NCI-H1417 (cell line): Measurements from ENCODE around the gene SRSF3.
"Not testable (repeated sequence)": the region's sequence is repeated elsewhere in the genome, so short reads cannot be mapped to it uniquely, and the experiment has no call there.

Experiments
- DNase-seq, 3 experiments: peaks; one replicate each; lab custom pipeline; 2025; lab: John Stamatoyannopoulos, UW

The SRSF3 gene

DNA sequence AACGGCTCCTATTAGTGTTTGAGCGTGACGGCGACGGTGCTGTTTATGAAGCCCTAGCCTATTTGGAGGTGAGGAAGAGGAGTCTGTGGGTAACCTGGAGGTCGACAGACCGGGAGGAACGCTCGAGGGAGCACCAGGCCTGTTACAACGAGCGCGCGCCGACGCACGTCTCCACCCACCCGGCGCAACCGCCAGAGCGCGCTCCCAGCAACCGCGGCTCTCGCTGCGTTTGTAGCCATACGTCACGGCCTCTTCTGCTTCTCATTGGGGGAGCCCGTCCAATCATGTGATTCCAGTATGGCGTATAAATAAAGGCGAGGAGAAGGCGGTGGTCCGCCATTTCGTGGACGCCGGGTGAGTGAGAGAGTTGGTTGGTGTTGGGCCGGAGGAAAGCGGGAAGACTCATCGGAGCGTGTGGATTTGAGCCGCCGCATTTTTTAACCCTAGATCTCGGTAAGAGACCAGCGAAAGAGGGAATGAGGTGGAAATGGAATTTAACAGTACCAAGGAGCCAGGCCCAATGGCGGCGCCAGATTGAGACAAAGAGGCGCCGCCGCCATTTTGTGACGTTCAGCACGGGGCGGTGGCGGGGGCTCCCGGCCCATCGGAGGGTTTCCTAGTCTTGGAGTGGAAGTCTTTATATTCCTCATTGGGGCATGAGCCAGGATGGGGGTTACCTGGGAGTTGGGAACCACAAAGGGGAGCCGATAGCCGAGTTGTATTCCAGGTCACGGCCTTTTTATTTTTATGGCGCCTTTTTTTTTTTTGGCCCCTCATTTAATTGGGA lies at the start of gene SRSF3:
TSS of gene SRSF3 (plus strand) at position 334 of the 787 bp plus-strand sequence. CDS start 2,401 bp downstream, outside the sequence.
- peak; percentile 97 to 99 (median 98) for DNase-seq

DNA sequence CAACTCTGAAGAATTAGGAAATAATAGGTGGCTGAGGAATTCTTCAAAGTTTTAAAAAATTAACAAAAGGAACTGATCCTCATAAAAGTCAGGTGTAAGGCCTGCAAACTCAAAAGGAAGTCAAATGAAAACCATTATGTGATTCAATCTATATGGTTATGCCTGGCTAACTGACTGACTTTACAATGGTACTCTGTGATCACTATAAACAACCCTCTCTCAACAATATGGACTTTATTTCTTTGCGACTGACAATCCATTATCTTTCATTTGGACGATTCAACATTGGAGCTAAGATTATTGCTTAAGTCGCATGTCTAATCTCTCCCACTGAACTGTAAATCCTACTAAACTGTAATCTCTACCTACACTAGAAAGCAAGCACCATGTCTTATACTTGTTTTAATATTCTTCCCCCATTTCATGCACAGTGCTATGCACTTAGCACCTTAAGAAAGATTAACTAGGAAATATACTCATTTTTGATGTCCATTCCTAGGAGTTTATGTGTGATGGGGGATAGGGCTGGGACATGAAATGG lies 48.3 kb upstream of the SRSF3 start:
- no peak for DNase-seq

DNA sequence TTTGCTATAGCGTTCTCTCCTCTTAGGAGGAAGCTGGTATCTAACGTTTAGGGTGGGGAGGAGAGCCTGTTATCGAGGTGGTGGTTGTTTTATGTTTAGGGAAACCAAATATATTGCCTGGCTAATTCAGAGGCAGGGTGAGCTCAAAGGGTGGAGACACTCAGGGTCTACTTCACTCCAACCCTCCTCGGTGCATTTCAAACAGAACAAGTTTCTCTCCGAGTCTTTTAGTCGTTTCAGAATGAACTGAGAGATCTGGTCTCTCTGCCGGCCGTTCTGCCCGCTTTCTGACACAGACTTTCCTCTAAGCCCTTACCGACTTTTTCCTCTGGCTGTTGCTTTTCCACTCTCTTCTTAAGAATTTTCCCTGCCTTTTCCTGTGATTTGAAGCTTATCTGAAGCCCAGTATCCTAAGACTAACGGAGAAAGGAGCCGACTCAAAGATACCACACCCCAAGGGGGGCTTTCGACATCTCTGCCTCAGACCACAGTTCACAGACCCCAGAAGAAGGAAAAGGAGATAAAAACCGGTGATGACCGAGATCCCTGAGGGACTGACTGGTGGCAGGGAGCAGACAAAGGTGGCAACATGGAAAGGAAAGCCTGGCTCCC lies 47.7 kb upstream of the SRSF3 start:
- DNase-seq, result peak in 2 of 3 experiments; percentile 52 to 66

DNA sequence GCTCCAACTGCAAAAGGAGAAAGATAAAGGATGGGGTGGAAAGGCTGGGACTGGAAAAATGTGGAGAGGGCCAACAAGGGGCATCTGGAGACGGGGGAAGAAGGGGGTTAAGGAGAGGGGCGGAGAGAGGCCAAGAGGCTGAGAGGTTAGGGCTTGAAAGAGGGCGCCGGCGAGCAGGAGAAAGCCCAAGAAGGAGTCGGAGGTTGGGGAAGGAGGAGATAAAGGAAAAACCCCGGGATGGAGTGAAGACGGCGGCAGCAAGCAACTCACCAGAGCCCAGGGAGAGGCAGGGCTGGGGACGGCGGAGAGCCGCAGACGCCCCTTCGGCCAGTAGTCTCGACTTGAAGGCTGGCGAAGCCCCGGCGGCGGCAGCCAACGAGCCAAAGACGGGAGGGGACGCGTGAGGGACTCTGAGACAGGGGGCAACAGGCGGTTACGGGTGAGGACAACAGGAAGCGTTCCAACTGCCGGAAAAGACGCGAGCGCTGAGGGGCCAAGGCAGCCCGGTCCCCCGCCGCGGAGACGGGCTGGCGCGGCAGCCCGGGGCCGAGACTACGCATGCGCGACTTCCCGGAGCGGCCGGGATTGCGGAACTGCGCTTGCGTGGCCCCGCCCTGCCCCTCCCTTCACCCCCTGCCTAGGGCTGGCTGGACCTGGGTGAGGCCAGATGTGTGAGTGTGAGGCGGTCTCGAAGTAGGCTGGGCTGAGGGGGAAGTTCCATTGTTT lies 47.1 kb upstream of the SRSF3 start, which contains the start of gene STK38:
TSS of gene STK38 (minus strand) at position 560 of the 726 bp plus-strand sequence. CDS start 7,277 bp downstream, outside the sequence.
- DNase-seq, result peak; percentile 84 to 94 (median 91)

DNA sequence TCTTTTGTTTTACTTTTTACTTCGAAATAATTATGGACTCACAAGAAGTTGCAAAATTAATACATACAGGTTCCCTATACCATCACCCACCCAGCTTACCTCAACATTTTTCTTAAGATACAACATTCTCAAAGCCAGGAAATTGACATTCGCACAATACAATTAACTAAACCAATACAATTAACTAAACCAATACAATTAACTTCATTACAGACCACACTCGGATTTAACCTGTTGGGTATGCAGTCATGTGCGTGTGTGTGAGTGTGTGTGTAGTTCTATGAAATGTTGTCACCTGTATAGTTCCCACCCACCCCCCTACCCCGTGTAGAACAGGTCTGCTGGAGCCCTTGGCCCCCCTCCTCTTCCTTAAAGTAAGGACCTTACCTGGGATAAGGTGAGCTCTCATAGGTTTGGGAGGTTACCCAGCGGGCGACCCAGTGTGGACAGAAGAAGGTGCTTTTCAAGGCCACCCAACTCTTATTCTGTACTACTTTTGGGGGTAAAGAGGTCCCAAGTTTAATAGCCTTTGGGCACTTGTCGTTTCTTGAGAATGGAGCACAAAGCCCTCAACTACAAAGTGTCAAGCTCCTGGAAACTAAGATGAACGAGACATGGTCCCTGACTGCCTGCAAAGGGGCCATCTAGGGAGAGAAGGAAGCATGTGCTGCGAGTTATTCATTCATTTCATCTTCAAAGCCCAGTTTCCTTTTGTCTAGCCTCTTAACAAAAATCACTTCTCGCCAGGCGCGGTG lies 46.3 kb upstream of the SRSF3 start:
- no peak for DNase-seq

DNA sequence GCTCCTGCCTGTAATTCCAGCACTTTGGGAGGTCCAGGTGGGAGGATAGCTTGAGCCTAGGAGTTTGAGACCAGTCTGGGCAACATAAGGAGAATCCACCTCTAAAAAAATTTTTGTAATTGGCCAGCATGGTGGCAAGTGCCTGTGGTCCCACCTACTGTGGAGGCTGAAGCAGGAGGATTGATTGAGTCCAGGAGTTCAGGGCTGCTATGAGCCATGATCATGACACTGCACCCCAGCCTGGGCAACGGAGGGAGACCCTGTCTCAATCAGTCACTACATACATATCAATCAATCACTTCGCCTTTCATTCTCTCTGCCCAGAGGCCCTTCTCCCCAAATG lies 45.8 kb upstream of the SRSF3 start:
- DNase-seq, result no peak

DNA sequence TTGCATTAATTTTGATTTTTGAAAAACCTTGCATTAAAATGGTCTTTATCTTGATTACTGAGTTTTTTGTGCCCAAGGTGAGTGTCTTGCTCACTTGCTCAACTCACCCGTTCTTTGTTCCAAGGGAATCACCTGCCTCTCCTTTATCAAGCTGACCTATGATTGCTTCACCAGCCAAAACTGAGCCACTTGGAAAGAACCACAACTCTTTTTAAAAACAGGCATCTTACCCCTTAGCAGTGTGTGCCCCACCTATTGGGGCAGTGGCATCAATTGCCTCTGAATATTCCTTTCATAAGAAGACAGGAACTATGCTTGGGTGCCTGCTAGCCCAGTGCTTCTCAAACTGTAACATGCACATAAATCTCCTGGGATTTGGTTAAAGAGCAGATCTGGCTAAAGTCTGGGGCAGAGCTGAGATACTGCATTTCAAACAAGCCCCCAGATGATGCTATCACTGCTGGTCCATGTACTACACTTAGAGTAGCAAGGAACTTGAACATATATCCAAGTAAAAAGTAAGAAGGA lies 43.6 kb upstream of the SRSF3 start:
- no peak for DNase-seq

DNA sequence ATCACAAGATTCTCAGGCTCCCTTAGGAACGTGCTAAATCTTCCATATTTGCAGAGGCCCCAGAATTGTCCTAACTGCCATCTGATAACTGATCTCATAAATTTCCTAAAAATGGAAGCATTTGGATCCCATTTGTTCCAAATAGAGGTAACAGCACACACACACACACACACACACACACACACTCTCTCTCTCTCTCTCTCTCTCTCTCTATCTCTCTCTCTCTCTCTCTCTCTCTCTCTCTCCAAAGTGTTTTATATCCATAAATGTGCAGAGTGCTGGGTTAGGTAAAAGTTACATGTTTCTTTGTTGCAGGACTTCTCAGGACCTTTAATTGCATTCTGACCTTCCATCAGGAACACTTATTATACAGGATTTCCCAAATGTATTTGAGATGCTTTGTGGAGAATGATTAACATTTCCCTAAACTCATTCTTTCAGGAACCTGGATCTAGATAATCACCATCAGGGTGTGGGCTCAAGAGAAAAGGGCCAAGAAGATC lies 38.4 kb upstream of the SRSF3 start:
- no peak for DNase-seq

DNA sequence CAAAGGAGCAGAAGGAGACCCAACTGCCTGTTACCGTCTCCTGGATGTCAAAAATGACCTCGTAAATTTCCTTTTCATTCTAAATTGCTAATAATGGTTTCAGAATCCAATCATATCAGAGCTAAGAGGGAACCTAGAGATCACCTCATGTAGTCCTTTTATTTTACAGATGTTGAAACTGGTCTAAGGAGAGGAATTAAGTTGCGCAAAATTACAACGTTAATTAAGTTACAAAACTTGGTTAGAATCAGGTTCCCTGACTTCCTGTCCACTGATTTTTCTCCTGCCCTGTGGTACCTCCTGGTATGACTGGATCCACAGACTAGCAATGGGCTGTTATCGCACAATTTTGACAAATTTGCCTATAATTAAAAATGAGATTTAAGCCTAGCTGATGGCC lies 37.9 kb upstream of the SRSF3 start:
- DNase-seq, result no peak

DNA sequence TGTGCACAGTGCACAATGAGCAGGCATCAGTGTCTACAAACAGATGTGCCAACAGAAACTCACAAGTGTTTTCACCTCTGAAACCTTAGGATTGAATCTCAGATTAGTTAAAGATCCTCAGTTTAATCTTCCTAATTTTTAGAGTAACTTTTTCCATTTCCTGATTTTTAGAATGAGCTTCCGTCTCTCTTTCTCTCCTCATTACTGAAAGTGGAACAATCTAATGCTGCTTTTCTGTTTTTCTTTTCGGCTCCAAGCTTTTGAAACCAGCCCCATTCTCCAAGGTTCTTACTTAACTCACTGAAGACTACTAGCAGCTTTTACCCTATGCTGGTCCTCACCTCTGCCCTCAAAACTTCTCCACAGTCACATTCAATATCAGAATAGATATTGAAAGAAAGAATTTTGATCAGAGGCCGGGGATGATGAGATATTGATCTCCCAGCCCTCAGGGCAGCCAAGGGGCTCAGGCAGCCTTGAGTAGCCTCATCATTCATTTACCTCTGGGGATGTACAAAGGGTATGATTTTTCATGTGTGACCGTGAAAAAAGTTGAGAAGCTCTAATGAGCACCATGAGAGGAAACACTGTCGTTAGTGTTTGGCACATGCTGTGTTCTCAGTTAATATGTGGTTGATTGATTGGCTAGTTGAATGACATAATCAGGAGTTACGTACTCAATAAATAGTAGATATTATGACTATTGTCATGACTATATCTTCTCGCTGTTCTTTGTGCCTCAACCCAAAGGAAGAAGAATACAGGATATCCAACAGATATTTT lies 35.0 kb upstream of the SRSF3 start:
- peak in 1 of 3 experiments; percentile 16 for DNase-seq

DNA sequence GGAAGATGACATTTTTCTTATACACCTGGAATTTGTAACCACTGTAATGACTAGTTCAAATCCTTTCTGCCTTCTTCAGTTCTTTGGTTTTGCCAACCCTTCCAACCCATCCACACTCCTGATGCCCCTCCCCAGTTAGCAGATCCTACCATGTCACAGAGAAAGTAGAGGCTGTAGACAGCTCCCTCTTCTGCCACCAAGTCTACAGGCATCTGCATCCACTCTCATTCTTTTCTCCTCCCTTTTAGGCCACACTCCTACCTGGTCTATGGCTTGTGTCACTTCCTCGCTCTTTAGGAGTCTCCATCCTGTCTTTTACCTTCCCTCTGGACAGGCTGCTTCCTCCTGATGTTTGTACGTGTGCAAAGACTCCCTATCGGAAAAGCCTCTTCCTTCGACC lies 33.3 kb upstream of the SRSF3 start:
- DNase-seq, result no peak

DNA sequence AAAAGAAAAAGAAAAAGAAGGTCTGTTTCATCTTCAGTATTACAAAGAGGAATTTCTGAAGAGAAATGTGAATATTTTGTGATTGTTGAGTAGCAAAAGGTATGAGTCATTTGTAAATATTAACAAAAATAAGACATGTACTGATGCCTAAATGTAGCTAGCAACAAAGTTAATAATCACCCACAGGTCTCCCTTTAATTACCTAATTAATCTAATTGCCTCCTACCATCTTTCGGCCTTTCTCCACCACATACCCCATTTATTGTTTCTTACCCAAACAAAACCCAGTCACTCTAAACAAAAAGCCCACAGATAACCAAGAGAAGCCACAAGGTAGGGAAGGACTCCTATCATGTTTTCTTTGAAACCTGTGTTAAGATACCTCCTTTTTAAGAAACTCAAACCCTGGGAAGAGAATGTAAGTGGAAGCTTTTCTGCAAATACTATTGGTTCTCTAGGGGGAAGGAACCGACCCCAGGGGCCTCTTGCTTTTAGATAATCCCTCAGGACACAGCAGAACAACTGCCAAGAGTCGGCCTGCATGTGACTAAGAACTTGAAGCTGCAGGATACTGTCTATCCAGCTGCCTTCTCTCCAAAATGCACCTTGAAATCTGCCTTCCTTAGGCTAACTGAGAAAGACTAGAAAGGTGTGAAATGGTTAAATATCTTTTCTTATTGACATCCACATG lies 30.8 kb upstream of the SRSF3 start:
- DNase-seq, result peak in 1 of 3 experiments; percentile 15

DNA sequence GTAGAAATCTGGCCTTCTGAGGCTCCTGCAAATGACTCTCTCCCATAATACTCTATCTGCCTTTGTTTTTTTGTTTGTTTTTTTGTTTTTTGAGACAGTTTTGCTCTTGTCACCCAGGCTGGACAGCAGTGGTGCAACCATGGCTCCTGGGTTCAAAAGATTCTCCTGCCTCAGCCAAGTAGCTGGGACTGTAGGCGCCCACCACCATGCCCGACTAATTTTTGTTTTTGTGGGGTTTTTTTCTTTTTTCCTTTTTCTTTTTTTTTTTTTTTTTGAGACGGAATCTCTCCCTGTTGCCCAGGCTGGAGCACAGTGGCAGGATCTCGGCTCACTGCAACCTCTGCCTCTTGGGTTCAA lies 30.3 kb upstream of the SRSF3 start:
- no peak for DNase-seq

DNA sequence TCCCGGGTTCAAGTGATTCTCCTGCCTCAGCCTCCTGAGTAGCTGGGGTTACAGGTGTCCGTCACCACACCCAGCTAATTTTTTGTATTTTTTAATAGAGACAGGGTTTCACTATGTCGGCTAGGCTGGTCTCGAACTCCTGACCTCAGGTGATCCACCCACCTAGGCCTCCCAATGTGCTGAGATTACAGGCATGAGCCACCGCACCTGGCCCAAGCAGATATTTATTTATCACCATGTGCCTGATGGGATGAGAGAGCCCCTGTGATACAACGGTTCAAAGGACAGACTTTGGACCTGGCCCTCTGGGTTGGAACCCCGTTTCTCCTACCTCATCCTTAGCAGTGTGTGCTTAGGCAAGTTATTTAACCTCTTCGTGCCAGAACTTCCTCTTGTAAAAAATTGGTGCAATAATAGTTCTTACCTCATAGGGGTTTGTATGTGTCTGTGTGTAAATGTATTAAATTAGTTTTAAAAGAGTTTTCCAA lies 27.7 kb upstream of the SRSF3 start:
- DNase-seq, result no peak

DNA sequence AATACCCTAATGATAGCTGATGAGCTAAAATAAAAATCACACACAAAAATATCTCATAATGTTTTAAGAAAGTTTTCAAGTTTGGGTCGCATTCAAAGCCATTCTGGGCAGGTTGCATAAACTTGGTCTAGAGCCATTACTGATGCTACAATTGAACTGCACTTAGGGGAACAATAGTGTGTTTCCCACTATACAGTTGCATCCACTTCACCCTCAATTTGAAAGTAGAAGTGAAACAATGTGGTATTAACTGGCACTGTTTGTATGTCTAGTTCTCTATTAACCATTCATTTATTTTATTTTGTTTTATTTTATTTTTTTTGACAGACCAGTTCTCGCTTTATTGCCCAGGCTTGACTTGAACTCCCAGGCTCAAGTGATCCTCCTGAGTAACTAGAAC lies 23.9 kb upstream of the SRSF3 start:
- no peak for DNase-seq

DNA sequence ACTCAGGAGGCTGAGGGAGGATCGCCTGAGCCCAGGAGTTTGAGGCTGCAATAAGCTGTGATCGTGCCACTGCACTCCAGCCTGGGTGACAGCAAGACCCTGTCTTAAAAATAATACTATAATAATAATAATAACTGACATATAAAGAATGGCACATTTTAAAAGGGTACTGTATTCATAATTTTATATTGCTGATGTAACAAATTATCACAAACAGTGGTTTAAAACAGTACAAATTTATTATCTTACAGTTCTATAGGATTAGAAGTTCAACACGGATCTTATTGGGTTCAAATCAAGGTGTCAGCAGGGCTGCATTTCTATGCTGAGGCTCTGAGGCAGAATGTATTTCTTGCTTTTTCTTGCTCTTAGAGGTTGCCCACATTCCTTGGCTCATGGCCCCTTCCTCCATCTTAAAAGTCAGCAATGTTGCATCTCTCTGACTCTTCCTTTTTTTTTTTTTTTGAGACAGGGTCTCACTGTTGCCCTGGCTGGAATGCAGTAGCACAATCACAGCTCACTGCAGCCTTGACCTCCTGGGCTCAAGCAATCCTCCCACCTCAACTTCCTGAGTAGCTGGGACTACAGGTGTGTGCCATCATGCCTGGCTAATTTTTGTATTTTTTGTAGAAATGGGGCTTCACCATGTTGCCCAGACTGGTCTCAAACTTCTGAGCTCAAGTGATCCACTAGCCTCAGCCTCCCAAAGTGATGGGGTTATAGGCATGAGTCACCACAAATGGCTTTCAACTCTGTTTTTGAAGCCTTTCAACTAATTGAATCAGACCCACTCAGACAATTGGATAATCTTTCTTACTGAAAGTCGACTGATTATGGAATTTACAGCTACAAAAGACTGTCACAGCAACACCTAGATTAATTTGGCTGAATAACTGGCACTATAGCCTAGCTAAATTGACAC lies 22.8 kb upstream of the SRSF3 start:
- DNase-seq, result no peak

DNA sequence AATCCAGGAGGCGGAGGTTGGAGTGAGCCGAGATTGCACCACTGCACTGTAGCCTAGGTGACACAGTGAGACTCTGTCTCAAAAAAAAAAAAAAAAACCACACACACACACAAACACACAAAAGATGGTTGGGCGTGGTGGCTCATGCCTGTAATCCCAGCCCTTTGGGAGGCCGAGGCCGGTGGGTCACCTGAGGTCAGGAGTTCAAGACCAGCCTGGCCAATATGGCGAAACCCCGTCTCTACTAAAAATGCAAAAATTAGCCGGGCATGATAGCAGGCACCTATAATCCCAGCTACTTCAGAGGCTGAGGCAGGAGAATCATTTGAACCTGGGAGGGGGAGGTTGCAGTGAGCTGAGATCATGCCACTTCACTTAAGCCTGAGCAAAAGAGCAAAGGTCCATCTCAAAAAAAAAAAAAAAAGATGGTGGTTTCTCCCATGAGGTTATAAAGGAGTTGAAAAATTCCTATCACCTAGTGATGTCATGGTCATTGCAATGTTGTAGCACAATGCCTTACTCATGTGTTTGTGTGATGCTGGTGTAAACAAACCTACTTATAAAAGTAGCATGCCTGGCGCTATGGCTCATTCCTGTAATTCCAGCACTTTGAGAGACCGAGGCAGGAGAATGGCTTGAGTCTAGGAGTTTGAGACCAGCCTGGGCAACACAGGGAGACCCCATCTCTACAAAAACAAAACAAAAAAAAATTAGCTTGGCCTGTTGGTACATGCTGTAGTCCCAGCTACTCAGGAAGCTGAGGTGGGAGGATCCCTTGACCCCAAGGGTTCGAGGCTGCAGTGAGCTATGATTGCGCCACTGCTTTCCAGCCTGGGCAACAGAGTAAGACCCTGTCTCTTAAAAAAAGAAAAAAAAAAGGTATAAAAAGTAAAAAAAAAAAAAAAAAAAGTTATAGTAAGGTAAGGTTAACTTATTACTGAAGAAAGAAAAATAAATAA lies 21.5 kb upstream of the SRSF3 start:
- DNase-seq, result not testable (repeated sequence)

DNA sequence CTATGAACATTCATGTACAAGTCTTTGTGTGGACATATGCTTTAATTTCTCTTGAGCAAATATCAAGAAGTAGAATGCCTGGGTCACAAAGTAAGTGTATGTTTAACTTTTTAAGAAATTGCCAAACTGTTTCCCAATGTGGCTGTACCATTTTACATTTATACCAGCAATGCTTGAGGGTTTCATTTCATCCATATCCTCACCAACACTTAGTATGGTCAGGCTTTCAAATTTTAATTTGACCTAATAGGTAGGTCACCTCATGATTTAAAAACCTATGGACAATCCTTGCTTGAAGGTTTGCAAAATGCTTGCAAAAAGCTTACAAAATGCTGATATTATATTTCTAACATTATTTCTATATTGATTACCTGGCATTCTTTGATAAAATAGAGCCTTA lies 19.5 kb upstream of the SRSF3 start:
- no peak for DNase-seq
